OCI-M2 (cell line): ENCODE data around the gene IMPACT.
A peak's percentile ranks its signal among the peaks of the same experiment; 100 is the strongest.

ENCODE experiments used
- DNase-seq: peaks from one replicate; lab custom pipeline; 2025; ENCODE audit not compliant: unreplicated experiment; lab: John Stamatoyannopoulos, UW

Gene IMPACT

GRCh38 chr18:24474406-24474805, 47.9 kb downstream of the IMPACT start:
- DNase-seq: no peak

- DNase-seq: no peak
These were observed 49.6 kb downstream of the IMPACT start for GRCh38 chr18:24475926-24476589.

- no peak for DNase-seq
These were observed 52.9 kb downstream of the IMPACT start for GRCh38 chr18:24479371-24479770.

- DNase-seq: no peak
These were observed 56.4 kb downstream of the IMPACT start for GRCh38 chr18:24482821-24483220.

- DNase-seq: no peak
These were observed 59.2 kb downstream of the IMPACT start for GRCh38 chr18:24485681-24486080.

- no peak for DNase-seq
These were observed 60.2 kb downstream of the IMPACT start for GRCh38 chr18:24486684-24487083.

GRCh38 chr18:24488824-24489493, 62.5 kb downstream of the IMPACT start:
- peak; percentile 45 for DNase-seq

GRCh38 chr18:24490539-24490938, 64.1 kb downstream of the IMPACT start:
- no peak for DNase-seq

- DNase-seq: no peak
These were observed 65.7 kb downstream of the IMPACT start for GRCh38 chr18:24491927-24492834.

GRCh38 chr18:24494586-24494985, 68.1 kb downstream of the IMPACT start:
- DNase-seq: no peak

GRCh38 chr18:24497031-24497754, 70.7 kb downstream of the IMPACT start:
- no peak for DNase-seq

- no peak for DNase-seq
These were observed 73.3 kb downstream of the IMPACT start for GRCh38 chr18:24499814-24500213.

- DNase-seq: no peak
These were observed 73.7 kb downstream of the IMPACT start for GRCh38 chr18:24500217-24500616.

GRCh38 chr18:24500766-24501165, 74.3 kb downstream of the IMPACT start:
- no peak for DNase-seq

GRCh38 chr18:24502667-24503523, 76.4 kb downstream of the IMPACT start:
- DNase-seq: no peak
